GM12865 (cell line): ENCODE data around the gene FOXP1.

ENCODE experiments used
- DNase-seq: peaks from one replicate; pipeline ENCODE4 v3.0.0; 2010; ENCODE audit warnings: low read depth
- H3K4me3 ChIP-seq: 2 replicates; pipeline ENCODE4 v1.5.1; 2011; ENCODE audit warnings: mild to moderate bottlenecking, low read depth, low read length, control low read depth
- CTCF ChIP-seq: IDR thresholded peaks from 2 replicates; pipeline ENCODE4 v1.5.1; 2011; ENCODE audit warnings: low read length, control low read depth, low read depth, inconsistent platforms; ENCODE audit not compliant: insufficient read depth; ENCODE audit errors: missing control alignments

Gene FOXP1

DNA sequence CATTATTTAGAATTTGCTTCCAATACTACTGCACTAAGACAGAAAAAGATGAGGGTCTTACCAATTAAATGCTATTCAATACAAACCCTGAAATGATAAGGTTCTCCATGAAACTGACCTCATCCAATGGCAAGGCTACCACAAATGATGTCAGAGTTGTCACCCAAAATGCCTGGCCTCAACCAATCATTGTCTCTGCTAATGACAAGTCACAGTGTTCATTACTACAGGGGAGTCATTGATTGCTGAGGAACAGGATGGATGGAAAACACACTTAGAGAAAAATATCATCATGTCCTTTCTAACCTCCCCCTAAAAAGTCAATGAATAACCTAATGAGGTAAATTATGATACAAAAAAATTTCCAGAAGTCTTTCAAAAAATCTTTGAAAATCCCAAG lies 91.0 kb downstream of the FOXP1 start:
- TF ChIP-seq CTCF = no peak

GRCh38 chr3:71491154-71491752 lies 92.3 kb downstream of the FOXP1 start:
- no peak for DNase-seq
- TF ChIP-seq CTCF = no peak
- no peak overlapping the region for H3K4me3 ChIP-seq

More for the DNA sequence above, 91.0 kb downstream of the FOXP1 start:
- no peak overlapping the region for H3K4me3 ChIP-seq
- no peak for DNase-seq

DNA sequence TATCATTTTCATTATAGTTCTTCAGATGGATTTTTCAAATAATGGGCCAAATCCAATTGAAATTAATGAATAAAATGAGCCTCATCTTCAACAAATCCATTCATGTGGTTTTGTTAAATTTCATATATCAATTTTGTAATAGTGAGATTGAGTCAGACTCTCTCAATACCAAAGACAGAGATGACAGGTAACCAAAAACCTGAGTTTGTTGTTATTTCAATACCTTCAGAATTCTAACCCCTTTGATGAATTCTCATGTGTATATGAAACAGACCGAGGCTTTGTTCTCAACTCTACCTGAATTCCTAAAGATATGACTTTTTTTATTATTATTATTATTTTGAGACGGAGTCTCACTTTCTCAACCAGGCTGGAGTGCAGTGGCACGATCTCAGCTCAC lies 92.8 kb downstream of the FOXP1 start:
- TF ChIP-seq CTCF = no peak
- H3K4me3 ChIP-seq = no peak overlapping the region
- no peak for DNase-seq

GRCh38 chr3:71489315-71489761 lies 94.2 kb downstream of the FOXP1 start:
- no peak for DNase-seq
- TF ChIP-seq CTCF = no peak
- H3K4me3 ChIP-seq = no peak overlapping the region

DNA sequence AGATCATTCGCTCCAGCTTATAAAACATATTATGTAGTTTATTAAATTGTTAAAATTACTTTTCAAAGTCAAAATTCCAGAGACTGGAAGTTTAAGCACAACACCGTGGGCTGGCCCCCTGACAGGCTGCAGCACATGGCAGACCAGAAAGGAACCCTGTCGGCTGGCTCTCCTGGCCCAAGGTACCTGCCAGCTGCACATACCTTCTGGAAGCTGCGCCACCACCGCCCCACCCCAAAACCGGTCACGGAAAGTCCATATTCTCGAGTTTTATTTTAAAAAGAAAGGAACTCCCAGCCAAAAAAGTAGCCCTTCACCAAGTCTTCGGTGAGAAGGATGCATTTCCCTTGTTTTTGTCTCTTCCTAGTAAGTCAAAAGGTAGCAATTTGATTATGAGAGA lies 94.6 kb downstream of the FOXP1 start:
- H3K4me3 ChIP-seq = no peak overlapping the region
- TF ChIP-seq CTCF = no peak
- DNase-seq = no peak

GRCh38 chr3:71488391-71488809 lies 95.1 kb downstream of the FOXP1 start:
- H3K4me3 ChIP-seq = no peak overlapping the region
- no peak for TF ChIP-seq CTCF
- no peak for DNase-seq

GRCh38 chr3:71487418-71487817 lies 96.1 kb downstream of the FOXP1 start:
- DNase-seq = no peak
- no peak overlapping the region for H3K4me3 ChIP-seq
- no peak for TF ChIP-seq CTCF
